ENCODE measurements around the gene FSTL5. TPM values are rescaled to one million over a fixed set of nuclear protein-coding genes. Genes with fewer than 3 reads are reported as not detected.

FSTL5 gene
- total RNA-seq, 2 donors from 2014 or later: 0.13 TPM; not detected in 1

- H3K4me3 ChIP-seq: no peak overlapping the region
- no peaks in the 10 kb centered on the region for H3K36me3 ChIP-seq
- no peak overlapping the region for H3K9ac ChIP-seq (ENCODE audit: low read depth in 2 of 2, low read length in 2 of 2)
- H3K4me1 ChIP-seq: no peaks in the 10 kb centered on the region
- no peaks in the 10 kb centered on the region for H3K9me3 ChIP-seq
- TF ChIP-seq CTCF (IDR thresholded peaks at IDR 0.05): no peak
- H3K27me3 ChIP-seq: no peaks in the 10 kb centered on the region
- H3K27ac ChIP-seq: no peak overlapping the region
- intact Hi-C loops (cut with DNase I): no loop called here
- no peak for DNase-seq
Measured at GRCh38 chr4:161728929-161729328, 434.9 kb downstream of the FSTL5 start.

- Histone ChIP-seq H3K9me3 (no peaks in the 10 kb centered on the region), H3K36me3 (no peaks in the 10 kb centered on the region), H3K4me3 (no peak overlapping the region), H3K4me1 (no peaks in the 10 kb centered on the region), H3K27me3 (no peaks in the 10 kb centered on the region), H3K9ac (ENCODE audit: low read depth in 2 of 2, low read length in 2 of 2) (no peak overlapping the region), H3K27ac (no peak overlapping the region)
- DNase-seq: no peak
- TF ChIP-seq CTCF (IDR thresholded peaks at IDR 0.05): no peak
- intact Hi-C loops (cut with DNase I): no loop called here
Measured at GRCh38 chr4:161721947-161722346, 441.9 kb downstream of the FSTL5 start.

- DNase-seq: no peak
- intact Hi-C loops (cut with DNase I): no loop called here
- no peaks in the 10 kb centered on the region for H3K9me3 ChIP-seq
- no peaks in the 10 kb centered on the region for H3K4me1 ChIP-seq
- H3K27ac ChIP-seq: no peak overlapping the region
- no peaks in the 10 kb centered on the region for H3K36me3 ChIP-seq
- no peak for TF ChIP-seq CTCF (IDR thresholded peaks at IDR 0.05)
- H3K9ac ChIP-seq (ENCODE audit: low read depth in 2 of 2, low read length in 2 of 2): no peak overlapping the region
- H3K27me3 ChIP-seq: no peaks in the 10 kb centered on the region
- no peak overlapping the region for H3K4me3 ChIP-seq
Measured at GRCh38 chr4:161717084-161717483, 446.7 kb downstream of the FSTL5 start.

- Histone ChIP-seq H3K4me1 (no peaks in the 10 kb centered on the region), H3K9ac (ENCODE audit: low read depth in 2 of 2, low read length in 2 of 2) (no peak overlapping the region), H3K9me3 (no peaks in the 10 kb centered on the region), H3K27ac (no peak overlapping the region), H3K4me3 (no peak overlapping the region), H3K27me3 (no peaks in the 10 kb centered on the region), H3K36me3 (no peaks in the 10 kb centered on the region)
- no peak for TF ChIP-seq CTCF (IDR thresholded peaks at IDR 0.05)
- no peak for DNase-seq
- intact Hi-C loops (cut with DNase I): no loop called here
Measured at GRCh38 chr4:161714931-161715330, 448.9 kb downstream of the FSTL5 start.

- intact Hi-C loops (cut with DNase I): no loop called here
- TF ChIP-seq CTCF (IDR thresholded peaks at IDR 0.05): no peak
- H3K27ac ChIP-seq: no peak overlapping the region
- H3K36me3 ChIP-seq: no peaks in the 10 kb centered on the region
- no peaks in the 10 kb centered on the region for H3K9me3 ChIP-seq
- no peaks in the 10 kb centered on the region for H3K4me1 ChIP-seq
- no peaks in the 10 kb centered on the region for H3K27me3 ChIP-seq
- no peak for DNase-seq
- no peak overlapping the region for H3K4me3 ChIP-seq
- no peak overlapping the region for H3K9ac ChIP-seq (ENCODE audit: low read depth in 2 of 2, low read length in 2 of 2)
Measured at GRCh38 chr4:161714022-161714751, 449.6 kb downstream of the FSTL5 start.
